ENCODE measurements around the gene ZNF778.

Gene ZNF778

DNA sequence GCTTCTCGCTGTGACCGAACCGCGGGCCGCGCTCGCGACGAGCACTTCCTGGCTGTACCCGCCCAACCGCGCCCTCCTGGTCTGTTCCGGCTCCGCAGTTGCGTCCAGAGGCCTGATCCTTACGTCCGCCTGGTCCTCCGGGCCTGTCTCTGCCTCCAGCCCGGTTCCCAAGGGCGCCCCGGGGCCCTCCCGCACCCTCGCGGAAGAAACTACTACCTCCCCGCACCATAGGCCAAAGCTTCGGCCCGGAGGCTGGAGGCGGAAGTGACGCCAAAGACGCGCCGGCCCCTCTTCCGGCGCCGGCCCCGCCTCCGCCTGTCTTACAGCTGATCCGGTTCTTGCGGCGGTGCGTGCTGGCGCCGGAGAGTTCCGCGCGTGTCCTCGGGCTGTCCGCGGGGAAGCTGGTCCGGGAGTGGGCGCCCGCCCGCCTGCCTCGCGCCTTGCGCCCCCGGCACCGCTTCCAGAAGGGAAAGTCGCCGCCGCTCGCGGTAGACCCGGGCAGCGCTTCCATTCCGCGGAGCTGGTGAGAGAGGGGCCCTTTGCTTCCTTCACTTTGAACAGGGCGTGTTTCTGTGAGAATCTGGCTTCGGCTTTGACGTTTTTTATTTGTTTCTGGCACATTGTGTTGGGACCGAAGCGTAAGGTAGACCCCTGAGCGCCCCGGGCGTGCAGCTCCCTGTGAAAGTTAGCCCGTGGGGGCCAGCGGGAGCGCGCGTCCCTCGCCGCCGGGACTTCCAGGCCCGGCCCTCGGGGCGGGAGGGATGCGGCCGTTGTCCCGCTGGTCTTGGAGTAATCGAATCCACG lies at the start of gene ZNF778:
Gene ZNF778, plus strand, starts transcription at position 316 of the 804 bp plus-strand sequence. CDS start 3,425 bp downstream, outside the sequence.
- DNase-seq (ENCODE audit: insufficient read length, low spot score): peak; percentile 96
- FAIRE-seq: peak; percentile 91

DNA sequence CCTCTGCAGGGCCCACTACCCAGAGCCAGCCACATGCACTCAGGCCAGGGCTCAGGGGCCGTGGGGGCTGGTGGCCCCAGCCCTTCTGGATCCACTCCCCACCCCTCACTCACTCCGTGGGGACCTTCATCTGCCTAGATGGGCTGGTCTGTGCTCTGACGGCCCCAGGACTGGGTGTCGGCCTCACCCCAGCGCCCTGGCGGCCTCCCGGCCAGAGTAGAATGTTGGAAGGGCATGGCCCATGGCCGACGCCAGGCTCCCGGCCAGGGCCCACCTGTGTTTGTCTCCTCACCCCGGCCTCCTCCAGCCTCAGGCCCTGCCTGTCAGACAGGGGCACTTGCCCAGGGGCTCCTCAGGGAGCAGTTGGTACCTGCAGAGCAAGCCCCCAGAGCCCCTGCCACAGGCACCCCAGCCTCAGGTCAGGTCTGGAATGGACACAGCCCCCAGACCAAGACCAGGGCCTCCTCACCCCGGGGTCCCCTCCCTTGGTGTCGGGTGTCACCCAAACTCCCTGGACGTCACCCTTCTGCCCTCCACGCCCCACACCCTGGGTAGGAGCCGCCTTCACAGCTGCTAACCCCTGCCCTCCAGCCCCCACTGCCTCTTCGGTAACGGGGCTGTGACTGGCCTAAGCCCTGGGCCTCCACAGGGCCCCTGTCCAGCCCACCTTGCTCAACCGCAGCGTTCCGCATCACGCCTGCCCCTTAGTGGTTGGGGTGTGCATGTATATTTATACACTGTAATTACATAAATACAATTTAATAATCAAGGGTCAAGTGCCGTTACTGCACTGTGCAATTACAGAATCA lies 48.9 kb upstream of the ZNF778 start:
- no peak for DNase-seq (ENCODE audit: insufficient read length, low spot score)
- FAIRE-seq: no peak

DNA sequence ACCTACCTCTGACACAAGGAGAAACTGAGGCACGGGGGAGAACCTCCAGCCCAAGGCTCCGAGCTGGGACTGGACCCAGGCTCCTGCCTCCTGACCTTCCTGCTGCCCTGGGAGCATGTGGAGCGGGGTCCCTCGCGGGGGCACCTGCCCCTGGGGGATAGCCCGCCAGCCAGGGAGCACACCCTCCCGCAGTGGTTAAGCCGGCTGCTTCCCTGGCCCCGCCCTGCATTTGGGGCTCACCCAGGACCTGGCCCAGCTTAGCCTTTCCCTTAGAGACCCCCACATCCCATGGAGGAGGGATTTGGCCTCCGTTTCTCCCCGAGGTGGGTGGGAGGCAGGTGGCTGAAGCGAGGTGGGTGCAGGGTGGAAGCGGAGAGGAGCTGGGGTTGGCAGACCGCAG lies 47.7 kb upstream of the ZNF778 start:
- no peak for DNase-seq (ENCODE audit: insufficient read length, low spot score)
- FAIRE-seq: no peak

DNA sequence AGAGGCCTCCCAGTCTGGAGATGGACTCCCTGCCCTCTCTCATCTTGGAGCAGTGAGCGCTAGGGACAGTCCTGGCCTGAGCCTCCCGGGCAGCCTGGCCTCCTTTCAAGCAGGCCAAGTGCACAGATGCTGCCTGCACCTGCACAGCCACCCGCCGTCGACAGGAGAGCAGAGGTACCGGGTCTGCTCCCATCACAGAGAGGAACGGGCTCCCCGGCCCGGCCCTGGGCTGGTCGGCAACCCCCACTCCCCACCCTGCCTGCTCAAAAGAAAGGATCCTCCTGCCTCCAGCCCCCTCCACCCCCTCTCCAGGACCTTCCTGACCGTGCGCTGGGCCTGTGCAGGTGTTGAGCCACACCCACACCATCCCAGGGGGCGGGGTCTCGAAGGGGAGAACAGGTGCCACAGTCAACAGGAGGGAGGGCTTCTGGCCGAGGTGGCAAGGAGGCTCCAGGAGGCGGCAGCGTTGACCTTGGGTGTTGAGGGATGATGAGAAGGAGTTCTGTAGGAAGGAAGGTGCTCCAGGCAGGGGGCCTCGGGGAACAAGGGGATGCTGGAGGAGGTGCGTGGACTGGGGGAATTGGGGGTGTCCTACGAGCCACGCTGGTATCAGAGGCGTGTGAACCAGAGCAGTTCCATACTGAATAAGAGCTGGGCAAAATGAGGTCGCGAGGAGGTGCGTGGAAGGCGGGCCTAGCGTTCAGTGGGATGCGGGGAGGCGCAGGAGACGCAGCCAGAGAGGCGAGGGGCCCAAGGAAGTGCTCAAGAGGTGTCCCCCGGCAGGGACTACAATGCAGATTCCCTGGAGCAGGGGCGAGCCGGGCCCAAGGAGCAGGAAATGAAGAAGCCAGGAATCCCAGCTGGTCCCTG lies 46.9 kb upstream of the ZNF778 start:
- DNase-seq (ENCODE audit: insufficient read length, low spot score): no peak
- FAIRE-seq: no peak

DNA sequence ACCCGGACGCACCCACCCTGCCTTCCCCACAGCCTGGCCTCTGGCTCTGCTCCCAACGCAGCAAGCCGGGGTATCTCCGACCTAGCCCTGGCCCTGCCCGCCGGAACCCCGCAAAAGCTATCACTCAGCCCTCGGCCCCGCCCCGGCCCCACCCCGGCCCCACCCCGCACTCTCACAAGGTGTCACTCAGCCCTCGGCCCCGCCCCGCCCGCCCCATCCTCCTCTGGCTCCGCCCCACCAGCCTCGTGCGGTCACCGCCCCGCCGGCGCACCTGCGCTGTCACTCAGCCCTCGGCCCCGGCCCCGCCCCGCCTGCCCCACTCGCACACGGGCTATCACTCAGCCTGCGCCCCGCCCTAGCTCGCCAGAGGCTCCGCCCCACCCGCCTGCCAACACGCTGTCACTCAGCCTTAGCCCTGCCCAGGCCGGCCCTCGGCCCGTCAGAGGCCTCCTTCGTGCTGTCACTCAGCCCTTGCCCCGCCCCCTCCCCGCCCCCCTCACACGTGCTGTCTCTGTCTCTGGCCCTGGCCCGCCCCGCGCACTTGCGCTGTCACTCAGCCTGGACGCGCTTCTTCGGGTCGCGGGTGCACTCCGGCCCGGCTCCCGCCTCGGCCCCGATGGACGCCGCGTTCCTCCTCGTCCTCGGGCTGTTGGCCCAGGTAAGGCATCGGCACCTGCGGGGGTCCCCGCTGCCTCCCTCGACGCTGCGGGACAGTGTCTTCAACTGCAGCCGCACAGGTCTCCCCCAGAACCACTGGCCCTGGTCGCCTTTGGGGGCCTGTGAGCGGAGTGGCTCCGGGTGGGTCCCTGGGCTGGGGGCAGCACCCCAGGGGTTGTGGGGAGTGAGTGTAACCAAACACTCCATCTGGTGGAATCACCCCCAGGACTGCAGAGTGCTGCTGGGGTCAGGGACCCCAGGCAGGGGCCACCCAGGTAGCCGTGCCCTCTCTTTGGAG lies 46.0 kb upstream of the ZNF778 start, which contains the start of gene CDH15:
Gene CDH15, plus strand, starts transcription at position 533 of the 955 bp plus-strand sequence. Its CDS starts 84 bp downstream, at position 617.
- DNase-seq (ENCODE audit: insufficient read length, low spot score) (peak; percentile 97), FAIRE-seq (peak; percentile 97)

DNA sequence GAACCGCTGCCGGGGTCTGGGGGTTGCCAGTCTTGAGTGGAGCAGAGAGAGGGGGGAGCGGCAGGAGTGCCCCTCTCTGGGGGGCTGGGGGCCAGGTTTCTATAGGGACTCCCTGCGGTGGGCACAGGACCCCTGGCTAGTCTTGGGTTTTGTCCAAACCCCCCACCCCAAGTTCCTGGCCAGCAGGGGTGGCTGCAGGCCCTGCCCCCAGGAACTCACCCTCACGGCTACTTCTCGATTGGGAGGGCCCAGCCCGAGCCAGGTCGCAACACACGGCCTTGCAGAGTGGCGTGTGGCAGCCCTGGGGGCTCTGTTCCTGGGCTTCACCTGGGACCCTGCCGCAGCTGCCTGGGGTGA lies 45.4 kb upstream of the ZNF778 start:
- DNase-seq (ENCODE audit: insufficient read length, low spot score): no peak
- no peak for FAIRE-seq

DNA sequence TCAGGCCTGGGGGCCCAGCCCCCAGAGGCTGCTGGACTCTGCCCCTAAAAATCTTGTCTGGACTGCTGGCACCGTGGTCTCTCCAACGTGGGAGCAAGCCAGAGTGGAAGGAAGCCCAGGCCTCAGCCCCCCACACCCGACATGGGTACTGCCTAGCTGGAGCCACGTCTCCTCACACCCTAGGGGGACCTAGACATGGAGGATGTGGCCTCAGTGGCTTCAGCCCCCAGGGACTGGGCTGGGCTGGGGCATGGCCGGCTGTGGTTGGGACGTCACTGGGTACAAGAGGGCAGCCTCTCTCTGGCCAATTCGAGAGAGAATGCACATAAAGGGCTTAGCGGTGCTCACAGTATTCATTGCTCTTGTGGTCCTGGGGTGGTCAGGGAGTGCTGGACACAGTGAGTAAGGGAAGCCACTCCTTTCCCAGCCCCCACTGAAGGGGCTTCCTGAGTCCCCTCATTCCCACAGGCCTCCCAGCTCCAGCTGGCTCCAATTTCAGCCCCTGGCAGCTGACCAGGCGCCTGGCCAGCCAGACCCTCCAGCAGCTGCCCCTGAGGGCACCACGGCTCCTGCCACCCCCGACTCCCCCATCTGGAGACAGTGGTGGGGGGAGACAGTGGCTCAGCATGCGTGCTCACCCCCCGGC lies 44.9 kb upstream of the ZNF778 start:
- no peak for DNase-seq (ENCODE audit: insufficient read length, low spot score)
- FAIRE-seq: no peak

DNA sequence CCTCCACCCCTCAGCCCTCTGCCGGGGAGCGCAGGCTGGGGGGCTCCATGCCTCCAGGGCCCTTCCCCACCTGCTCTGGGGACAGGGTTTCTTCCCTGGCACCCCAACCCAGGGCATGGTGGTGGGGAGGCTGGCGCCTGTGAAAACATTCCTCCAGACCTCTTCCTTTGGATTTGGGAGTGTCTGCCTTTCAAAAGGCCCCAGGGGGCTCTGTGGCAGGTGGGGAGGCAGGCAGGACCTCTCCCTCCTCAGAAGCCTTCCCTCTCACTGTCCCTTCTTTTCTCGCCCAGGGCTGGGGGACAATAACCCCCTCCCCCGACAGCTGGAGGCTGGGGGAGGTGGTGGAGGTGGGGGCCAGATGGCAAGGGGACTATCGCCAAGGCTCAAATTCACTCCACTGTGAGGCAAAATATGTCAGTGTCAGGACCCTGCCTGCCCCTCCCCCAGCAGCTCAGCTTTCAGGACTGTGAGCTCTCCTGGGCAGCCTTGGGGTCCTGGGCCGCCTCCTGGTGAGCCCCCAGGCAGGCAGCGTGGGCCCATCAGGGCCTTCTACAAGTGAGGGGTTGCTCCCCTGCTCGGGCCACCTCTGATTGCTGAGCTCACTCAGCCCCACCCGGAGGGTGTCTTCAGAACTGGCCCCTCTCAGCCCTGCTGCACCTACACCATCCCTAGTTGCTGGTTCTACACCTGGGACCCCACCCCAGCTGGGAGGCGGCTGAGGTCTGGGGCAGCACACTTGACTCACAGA lies 44.2 kb upstream of the ZNF778 start:
- DNase-seq (ENCODE audit: insufficient read length, low spot score) (no peak), FAIRE-seq (no peak)

DNA sequence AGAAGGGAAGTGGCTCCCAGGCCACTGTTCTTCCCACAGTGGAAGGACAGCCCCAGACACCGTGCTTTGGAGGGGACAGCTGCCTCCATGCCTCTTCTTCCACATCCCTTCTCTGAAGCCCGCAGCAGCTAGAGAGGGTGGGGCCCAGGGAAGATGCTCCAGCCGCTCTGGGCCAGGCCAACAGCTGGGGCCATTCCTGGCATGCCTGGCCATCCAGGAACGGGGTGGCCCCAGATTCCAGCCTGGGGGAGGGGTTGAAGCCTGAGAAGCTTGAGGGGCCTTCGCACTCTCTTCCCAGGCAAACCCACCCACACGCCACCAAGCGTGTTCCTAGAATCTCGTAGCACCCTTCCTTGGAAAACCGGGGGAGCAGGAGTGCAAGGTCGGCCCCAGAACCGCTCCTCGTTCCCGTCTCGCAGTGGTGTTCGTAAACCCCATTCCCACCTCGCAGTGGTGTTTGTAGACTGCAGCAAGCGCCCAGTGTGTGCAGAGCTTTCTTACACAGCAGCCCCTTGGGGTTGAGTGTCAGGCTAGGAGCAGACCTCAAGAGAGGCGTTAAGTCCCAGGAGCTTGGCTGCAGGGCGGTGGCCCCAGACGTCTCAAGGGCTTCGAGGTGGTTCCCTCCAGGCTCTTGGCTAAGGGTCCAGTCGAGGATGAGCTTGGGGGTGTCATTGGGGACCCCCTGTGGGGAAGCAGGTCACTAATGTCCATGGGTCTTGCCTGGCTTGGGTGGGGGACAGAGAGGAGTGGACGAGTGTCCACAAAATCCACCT lies 43.3 kb upstream of the ZNF778 start:
- no peak for DNase-seq (ENCODE audit: insufficient read length, low spot score)
- no peak for FAIRE-seq

DNA sequence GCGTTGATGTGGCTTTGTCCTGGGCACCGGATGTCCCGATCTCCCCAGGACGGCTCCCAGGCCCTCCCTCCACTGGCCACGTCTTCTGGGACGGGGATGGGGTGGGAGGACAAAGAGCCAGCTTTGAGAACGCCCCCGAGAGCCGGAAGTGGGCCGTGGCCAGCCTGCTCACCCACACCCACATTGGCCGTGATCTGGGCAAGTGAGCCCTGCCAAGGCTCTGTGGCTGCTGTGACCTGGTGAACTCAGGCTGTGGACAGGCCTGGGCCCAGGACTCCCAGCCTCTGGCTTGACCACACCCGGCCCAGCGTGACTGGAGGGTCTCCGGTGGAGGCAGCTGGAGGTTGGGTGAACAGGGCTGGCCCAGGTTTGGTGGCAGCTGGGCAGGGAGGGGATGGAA lies 42.6 kb upstream of the ZNF778 start:
- FAIRE-seq (no peak), DNase-seq (ENCODE audit: insufficient read length, low spot score) (no peak)

DNA sequence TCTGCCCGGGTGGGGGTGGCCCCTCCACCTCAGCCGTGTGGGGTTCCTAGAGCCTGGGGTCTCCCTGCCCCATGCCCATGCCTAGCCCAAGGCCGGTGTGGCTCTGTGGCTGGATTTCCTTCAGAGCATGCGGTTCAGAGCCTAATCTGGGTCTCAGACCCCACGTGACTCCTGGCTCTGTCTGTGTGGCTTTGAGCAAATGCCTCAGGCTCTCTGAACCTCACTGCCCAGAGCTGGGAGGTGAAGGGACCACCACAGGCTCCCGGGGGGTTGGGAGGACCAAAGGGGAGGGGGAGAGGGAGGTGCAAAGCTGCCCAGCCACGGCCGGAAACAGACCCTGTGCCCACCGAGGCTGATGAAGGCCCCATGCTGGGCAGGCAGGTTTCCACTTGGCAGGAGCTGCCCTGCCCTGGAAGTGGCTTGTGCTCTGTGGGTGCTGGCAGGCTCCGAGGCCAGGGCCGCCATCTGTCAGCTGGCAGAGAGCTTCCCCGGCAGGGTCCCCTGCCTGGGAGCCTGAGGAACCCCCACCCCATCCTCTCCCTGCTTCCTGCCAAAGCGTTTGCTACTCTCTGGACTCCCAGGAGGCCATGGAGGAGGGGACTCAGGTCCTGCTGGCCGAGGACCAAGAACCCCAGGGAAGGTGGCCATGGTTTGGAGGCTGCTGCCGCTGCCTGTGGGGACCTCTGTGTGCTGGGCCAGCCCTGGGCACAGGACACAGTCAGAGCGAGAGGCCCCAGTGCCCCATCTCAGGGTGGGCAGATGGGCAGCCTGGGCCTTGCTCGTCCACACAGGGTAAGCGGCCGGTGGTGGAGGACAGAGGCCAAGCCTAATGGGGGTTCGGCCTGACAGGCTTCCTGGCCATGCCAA lies 42.0 kb upstream of the ZNF778 start:
- DNase-seq (ENCODE audit: insufficient read length, low spot score) (no peak), FAIRE-seq (no peak)

DNA sequence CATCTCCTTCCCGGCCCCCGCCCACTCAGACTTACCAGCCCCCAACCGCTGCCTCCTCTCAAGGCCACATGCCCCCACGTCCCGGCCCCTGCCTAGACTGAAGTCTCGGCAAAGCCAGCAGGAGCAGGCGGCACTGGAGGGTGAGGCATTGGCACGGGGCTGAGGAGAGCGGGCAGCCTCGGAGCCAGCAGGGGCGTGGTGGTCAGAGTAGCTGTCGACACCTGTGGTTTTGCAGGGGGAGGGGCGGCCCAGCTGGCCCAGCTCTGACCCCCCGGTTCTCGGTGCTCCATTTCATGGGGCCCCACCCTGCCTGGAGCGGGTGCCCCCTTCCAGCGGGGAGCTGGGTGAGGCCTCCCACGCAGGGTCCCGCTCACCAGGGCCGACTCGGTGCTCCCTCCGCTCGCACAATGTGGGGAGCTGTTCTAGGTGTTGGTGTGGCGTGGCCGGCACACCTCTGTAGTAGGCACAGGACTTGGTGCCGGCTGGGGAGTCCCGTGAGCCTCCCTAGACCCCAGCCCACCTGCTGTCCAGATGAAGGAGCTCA lies 41.3 kb upstream of the ZNF778 start:
- FAIRE-seq: no peak

DNA sequence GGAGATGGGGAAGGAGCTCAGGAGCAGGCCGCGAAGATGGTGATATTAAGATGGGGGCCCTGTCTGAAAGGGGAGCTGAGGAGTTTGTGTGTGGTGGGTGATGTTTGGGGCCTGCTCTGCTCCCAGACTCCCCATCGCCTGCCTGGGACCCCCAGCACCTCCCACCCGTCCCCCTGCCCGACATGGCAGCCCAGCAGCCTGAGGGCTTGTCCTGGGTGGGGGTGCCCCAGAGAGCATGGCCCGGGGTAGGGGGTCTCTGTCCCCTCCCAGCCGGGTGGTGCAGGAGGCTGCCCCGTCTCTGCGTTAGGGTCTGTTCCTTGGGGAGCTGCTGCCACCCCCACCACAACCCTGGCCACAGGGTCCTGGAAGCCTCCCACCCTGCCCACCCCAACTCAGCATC lies 40.8 kb upstream of the ZNF778 start:
- DNase-seq (ENCODE audit: insufficient read length, low spot score) (no peak), FAIRE-seq (no peak)

More for the DNA sequence above, 41.3 kb upstream of the ZNF778 start:
- no peak for DNase-seq (ENCODE audit: insufficient read length, low spot score)

DNA sequence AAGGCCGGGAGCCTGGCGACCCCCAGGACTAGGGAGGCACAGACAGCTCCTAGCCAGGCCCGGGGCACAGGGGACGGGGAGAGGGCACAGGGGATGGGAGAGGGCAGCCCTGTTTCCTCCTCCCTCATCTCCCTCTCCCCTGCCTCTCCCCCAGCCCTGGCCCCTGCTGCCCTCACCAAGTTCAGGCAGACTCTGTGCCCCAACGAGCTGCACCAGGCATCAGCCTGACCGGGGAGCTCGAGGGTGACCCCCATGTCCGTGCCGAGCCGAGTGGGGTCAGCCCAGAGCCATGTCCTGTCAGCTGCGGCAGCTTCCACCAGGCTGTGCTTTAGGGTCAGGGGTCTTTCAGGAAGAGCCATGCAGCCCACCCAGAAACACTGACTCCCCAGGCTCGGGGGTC lies 40.0 kb upstream of the ZNF778 start:
- FAIRE-seq: no peak
- DNase-seq (ENCODE audit: insufficient read length, low spot score): no peak

DNA sequence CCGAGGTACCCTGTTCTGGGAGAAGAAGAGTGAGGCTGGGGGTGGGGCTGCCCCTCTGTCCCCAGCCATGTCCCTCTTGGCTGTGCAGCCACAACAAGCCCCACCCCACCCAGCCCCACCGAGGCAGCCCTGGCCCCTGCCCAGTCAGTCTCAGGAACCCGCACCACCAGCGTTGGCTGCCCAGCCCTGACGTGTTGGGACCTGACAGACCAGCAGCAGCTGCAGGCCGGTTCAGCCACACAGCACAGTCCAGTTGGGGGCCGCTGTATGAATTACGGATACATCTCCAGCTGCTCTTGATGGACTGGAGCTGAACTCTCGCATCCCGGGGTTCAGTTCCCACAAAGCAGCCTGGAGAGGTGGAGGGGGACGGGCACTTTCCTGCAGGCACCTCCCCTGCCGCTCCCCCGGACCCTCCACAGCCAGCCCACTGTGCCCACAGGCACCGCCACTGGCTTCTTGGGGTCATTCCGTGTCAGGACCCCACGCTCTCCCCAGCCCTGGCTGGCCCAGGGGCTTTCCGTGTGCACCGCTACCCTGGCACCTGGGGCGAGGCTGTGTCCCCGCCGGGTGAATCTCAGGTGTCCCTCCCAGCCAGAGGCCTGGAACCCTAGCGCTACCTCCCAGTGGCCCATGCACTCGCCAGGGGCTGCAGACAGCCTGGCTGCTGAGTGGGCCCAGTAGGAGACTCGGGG lies 38.9 kb upstream of the ZNF778 start:
- FAIRE-seq (no peak), DNase-seq (ENCODE audit: insufficient read length, low spot score) (no peak)

DNA sequence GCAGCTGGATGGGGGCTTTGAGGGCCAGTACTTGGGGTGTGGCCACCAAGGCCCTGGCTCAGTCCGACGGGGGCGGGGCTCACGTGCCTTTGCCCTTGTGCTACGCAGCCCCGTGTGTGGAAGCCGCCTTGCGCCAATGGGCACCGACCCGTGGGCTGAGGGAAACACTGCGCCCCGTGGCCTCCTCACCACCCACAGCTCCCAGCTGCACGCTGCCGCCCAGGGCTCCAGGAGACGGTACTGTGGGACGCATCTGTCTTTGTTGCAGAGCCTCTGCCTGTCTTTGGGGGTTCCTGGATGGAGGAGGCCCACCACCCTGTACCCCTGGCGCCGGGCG lies 38.4 kb upstream of the ZNF778 start:
- no peak for FAIRE-seq
- no peak for DNase-seq (ENCODE audit: insufficient read length, low spot score)
